Measurements from ENCODE around the gene IGF2R. TPM values are rescaled to one million over a fixed set of nuclear protein-coding genes. Genes with fewer than 3 reads are reported as not detected.
A peak's percentile ranks its signal among the peaks of the same experiment; 100 is the strongest.

Gene IGF2R
- total and polyA plus RNA-seq, 2 donors (not counting 1 experiment from before 2014, with no cell fraction given): 9.5 to 53.3 TPM

DNA sequence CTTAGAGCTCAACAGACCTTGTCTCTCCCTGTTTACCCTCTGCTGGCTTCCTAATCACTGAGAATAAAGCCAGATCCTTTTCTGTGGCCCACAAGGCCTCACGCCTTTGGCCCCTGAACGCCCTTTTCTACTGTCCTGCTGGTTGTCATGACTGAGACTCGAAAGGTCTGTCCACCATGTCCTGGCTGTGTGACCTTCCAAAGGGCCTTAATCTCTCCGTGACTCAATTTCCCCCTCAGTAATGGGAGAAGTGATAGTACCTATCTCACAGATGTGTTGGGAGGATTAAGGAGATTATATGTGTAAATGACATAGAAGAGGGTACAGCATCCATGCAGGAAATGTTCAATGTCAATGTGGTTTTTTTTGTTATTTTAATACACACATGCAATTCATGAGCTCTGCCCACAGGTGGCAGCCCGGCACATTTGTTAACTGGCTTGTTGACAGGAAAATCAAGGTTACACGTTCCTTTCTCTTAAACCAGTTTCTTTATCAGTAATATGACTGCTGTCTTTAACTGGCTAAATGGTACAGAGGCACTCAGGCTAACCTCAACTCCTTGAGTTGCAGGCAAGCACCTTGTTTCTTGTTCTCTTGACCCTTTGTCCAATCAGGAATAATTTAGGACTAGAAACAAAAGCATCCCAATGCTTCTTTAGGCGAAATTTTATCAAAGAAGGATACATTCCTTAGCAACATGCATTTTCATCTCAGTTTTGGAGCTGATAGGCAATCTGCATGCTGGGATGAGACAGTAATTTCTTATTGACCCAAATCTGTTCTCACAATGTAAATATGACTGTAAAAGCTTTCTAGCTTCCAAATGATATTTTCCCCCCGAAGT, 169.3 kb downstream of the IGF2R start:
- ATAC-seq (ENCODE audit: low read depth): no peak
- peaks cover 0 to 4% of the 10 kb centered on the region in 2 donors for H3K4me1 ChIP-seq (ENCODE audit: control insufficient read depth in 2 of 2, insufficient read depth in 2 of 2, low read length in 2 of 2)
- no peaks in the 10 kb centered on the region for H3K27me3 Mint-ChIP-seq
- POLR2A ChIA-PET: no interaction called here
- H3K9ac ChIP-seq (ENCODE audit: low read length): no peak overlapping the region
- DNase-seq: peak; percentile 46
- H3K4me3 Mint-ChIP-seq: no peak overlapping the region
- no peaks in the 10 kb centered on the region for H3K9me3 ChIP-seq (ENCODE audit: control extremely low read depth in 1 of 3, control insufficient read depth in 2 of 3, insufficient read depth in 1 of 3, low read length in 2 of 3)
- H3K27ac Mint-ChIP-seq: no peak overlapping the region
- H4K20me1 ChIP-seq (ENCODE audit: control insufficient read depth, insufficient read depth, low read length, poor library complexity, severe bottlenecking): no peaks in the 10 kb centered on the region
- peaks cover 0 to 3% (median 0%) of the 10 kb centered on the region in 4 experiments for H3K27me3 ChIP-seq (replicated peaks in 1 of 4; ENCODE audit: control extremely low read depth in 1 of 4, control insufficient read depth in 3 of 4, insufficient read depth in 4 of 4, low read length in 3 of 4)
- H3K79me2 ChIP-seq (ENCODE audit: control insufficient read depth, insufficient read depth, low read length): no peaks in the 10 kb centered on the region
- TF ChIP-seq, protein P1, sequence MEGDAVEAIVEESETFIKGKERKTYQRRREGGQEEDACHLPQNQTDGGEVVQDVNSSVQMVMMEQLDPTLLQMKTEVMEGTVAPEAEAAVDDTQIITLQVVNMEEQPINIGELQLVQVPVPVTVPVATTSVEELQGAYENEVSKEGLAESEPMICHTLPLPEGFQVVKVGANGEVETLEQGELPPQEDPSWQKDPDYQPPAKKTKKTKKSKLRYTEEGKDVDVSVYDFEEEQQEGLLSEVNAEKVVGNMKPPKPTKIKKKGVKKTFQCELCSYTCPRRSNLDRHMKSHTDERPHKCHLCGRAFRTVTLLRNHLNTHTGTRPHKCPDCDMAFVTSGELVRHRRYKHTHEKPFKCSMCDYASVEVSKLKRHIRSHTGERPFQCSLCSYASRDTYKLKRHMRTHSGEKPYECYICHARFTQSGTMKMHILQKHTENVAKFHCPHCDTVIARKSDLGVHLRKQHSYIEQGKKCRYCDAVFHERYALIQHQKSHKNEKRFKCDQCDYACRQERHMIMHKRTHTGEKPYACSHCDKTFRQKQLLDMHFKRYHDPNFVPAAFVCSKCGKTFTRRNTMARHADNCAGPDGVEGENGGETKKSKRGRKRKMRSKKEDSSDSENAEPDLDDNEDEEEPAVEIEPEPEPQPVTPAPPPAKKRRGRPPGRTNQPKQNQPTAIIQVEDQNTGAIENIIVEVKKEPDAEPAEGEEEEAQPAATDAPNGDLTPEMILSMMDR (IDR thresholded peaks at IDR 0.05): peak; percentile 77
- TF ChIP-seq EZH2 (IDR thresholded peaks at IDR 0.05; ENCODE audit: borderline replicate concordance, insufficient read depth, low read depth, low read length, poor library complexity, severe bottlenecking): no peak
- CTCF ChIA-PET: interaction anchor here (0.6 to 1.5 kb wide), 6 partner anchors 9 to 317 kb away, joined by 3 to 9 read pairs (median 4); no protein-coding TSS in a partner anchor
- no peaks in the 10 kb centered on the region for H3K36me3 ChIP-seq (replicated peaks in 1 of 2; ENCODE audit: control extremely low read depth in 1 of 2, control insufficient read depth in 1 of 2, extremely low read depth in 1 of 2, insufficient read depth in 2 of 2, low read length in 1 of 2)
- H3K4me1 Mint-ChIP-seq: no peaks in the 10 kb centered on the region
- no peak overlapping the region for H3K4me3 ChIP-seq (ENCODE audit: control extremely low read depth in 1 of 5, extremely low read depth in 1 of 5, insufficient read depth in 1 of 5, low read depth in 2 of 5, low read length in 4 of 5)
- no peak overlapping the region for H3K27ac ChIP-seq (ENCODE audit: low read length in 2 of 2)
- H2AFZ ChIP-seq (ENCODE audit: insufficient read depth, low read depth, low read length, poor library complexity, severe bottlenecking): peak overlapping the region; percentile 43
- WGBS (ENCODE audit: insufficient coverage): 62% methylated on average over 6 of the region's 8 CpGs
- H3K9me3 Mint-ChIP-seq (ENCODE audit: insufficient read depth): no peaks in the 10 kb centered on the region
- no peak overlapping the region for H3K4me2 ChIP-seq (replicated peaks; ENCODE audit: low read depth, low read length, poor library complexity, severe bottlenecking)
- intact Hi-C loops (cut with micrococcal nuclease): no loop called here

DNA sequence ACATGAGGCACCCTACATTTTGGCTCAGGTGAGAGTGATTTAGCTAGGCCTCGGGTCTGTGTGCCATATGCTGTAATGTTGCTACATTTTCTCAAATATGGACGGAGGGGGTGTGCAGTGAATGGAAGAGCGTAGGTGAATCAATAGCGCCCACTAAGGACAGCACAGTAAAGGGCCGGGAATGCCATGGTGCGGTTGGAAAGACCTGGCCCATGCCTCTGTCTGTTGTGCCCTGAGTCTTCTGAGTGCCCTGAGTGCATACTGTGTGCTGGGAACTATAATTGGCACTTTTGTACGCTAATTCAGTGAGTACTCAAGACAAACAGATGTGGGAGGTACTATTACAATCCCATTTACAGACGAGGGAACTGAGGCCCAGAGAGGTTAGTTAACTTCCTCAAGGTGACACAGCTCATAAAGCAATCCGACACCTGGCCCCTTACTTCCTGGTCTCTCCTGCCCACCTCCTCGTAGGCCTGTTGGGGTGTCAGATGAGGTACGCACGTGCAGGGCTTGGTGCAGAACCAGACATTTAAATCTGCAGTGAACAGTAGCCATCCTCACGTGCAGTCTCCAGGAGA, 170.0 kb downstream of the IGF2R start:
- Mint-ChIP-seq H3K27ac (no peak overlapping the region), H3K4me1 (no peaks in the 10 kb centered on the region), H3K4me3 (no peak overlapping the region), H3K27me3 (no peaks in the 10 kb centered on the region), H3K9me3 (ENCODE audit: insufficient read depth) (peaks cover 3% of the 10 kb centered on the region)
- no peak overlapping the region for H3K4me3 ChIP-seq (ENCODE audit: control extremely low read depth in 1 of 5, extremely low read depth in 1 of 5, insufficient read depth in 1 of 5, low read depth in 2 of 5, low read length in 4 of 5)
- H3K27me3 ChIP-seq (replicated peaks in 1 of 4; ENCODE audit: control extremely low read depth in 1 of 4, control insufficient read depth in 3 of 4, insufficient read depth in 4 of 4, low read length in 3 of 4): peaks cover 0 to 3% (median 0%) of the 10 kb centered on the region in 4 experiments
- H3K27ac ChIP-seq (ENCODE audit: low read length in 2 of 2): no peak overlapping the region
- ChIA-PET POLR2A (no interaction called here), CTCF (interaction anchor here (0.6 to 1.5 kb wide), 7 partner anchors 8 to 323 kb away, joined by 3 to 9 read pairs (median 4); no protein-coding TSS in a partner anchor)
- H3K9me3 ChIP-seq (ENCODE audit: control extremely low read depth in 1 of 3, control insufficient read depth in 2 of 3, insufficient read depth in 1 of 3, low read length in 2 of 3): no peaks in the 10 kb centered on the region
- H3K4me2 ChIP-seq (replicated peaks; ENCODE audit: low read depth, low read length, poor library complexity, severe bottlenecking): no peak overlapping the region
- H3K79me2 ChIP-seq (ENCODE audit: control insufficient read depth, insufficient read depth, low read length): no peaks in the 10 kb centered on the region
- TF ChIP-seq, protein P1 (IDR thresholded peaks at IDR 0.05): no peak
- no peak for TF ChIP-seq EZH2 (IDR thresholded peaks at IDR 0.05; ENCODE audit: borderline replicate concordance, insufficient read depth, low read depth, low read length, poor library complexity, severe bottlenecking)
- intact Hi-C loops (cut with micrococcal nuclease): no loop called here
- peaks cover 0 to 4% of the 10 kb centered on the region in 2 donors for H3K4me1 ChIP-seq (ENCODE audit: control insufficient read depth in 2 of 2, insufficient read depth in 2 of 2, low read length in 2 of 2)
- H2AFZ ChIP-seq (ENCODE audit: insufficient read depth, low read depth, low read length, poor library complexity, severe bottlenecking): no peak overlapping the region
- H3K9ac ChIP-seq (ENCODE audit: low read length): no peak overlapping the region
- DNase-seq (no peak), ATAC-seq (ENCODE audit: low read depth) (no peak)
- H3K36me3 ChIP-seq (replicated peaks in 1 of 2; ENCODE audit: control extremely low read depth in 1 of 2, control insufficient read depth in 1 of 2, extremely low read depth in 1 of 2, insufficient read depth in 2 of 2, low read length in 1 of 2): no peaks in the 10 kb centered on the region
- H4K20me1 ChIP-seq (ENCODE audit: control insufficient read depth, insufficient read depth, low read length, poor library complexity, severe bottlenecking): no peaks in the 10 kb centered on the region
- WGBS (ENCODE audit: insufficient coverage): 90% methylated on average over 10 of the region's 13 CpGs
